ENCODE measurements around the gene SVIL.
"Not testable (repeated sequence)": the region's sequence is repeated elsewhere in the genome, so short reads cannot be mapped to it uniquely, and the experiment has no call there.

The SVIL gene

GRCh38 chr10:29541422-29542210 lies 93.2 kb downstream of the SVIL start:
- Histone ChIP-seq H3K4me3 (no peak overlapping the region), H3K9ac (ENCODE audit: insufficient read length) (no peak overlapping the region), H3K27ac (no peak overlapping the region), H3K9me3 (ENCODE audit: low read depth, low read length) (no peaks in the 10 kb centered on the region), H3K36me3 (ENCODE audit: insufficient read depth, low read length) (no peaks in the 10 kb centered on the region)
- DNase-seq (ENCODE audit: low read depth, low spot score) = no peak
- TF ChIP-seq POLR2AphosphoS5 (IDR thresholded peaks at IDR 0.05; ENCODE audit: borderline replicate concordance, low read depth, low read length) (no peak), FOXP2 (optimal IDR thresholded peaks at IDR 0.05; ENCODE audit: control extremely low read depth, extremely low read length, insufficient read depth) (no peak), EZH2 (IDR thresholded peaks at IDR 0.05) (no peak)

GRCh38 chr10:29540016-29540415 lies 94.8 kb downstream of the SVIL start:
- Histone ChIP-seq H3K9ac (ENCODE audit: insufficient read length) (no peak overlapping the region), H3K36me3 (ENCODE audit: insufficient read depth, low read length) (no peaks in the 10 kb centered on the region), H3K27ac (no peak overlapping the region), H3K4me3 (no peak overlapping the region), H3K9me3 (ENCODE audit: low read depth, low read length) (no peaks in the 10 kb centered on the region)
- TF ChIP-seq FOXP2 (optimal IDR thresholded peaks at IDR 0.05; ENCODE audit: control extremely low read depth, extremely low read length, insufficient read depth) = no peak
- no peak for TF ChIP-seq EZH2 (IDR thresholded peaks at IDR 0.05)
- no peak for TF ChIP-seq POLR2AphosphoS5 (IDR thresholded peaks at IDR 0.05; ENCODE audit: borderline replicate concordance, low read depth, low read length)
- no peak for DNase-seq (ENCODE audit: low read depth, low spot score)

GRCh38 chr10:29539412-29539811 lies 95.4 kb downstream of the SVIL start:
- Histone ChIP-seq H3K4me3 (no peak overlapping the region), H3K36me3 (ENCODE audit: insufficient read depth, low read length) (no peaks in the 10 kb centered on the region), H3K9me3 (ENCODE audit: low read depth, low read length) (no peaks in the 10 kb centered on the region), H3K27ac (no peak overlapping the region), H3K9ac (ENCODE audit: insufficient read length) (no peak overlapping the region)
- DNase-seq (ENCODE audit: low read depth, low spot score) = no peak
- no peak for TF ChIP-seq EZH2 (IDR thresholded peaks at IDR 0.05)
- no peak for TF ChIP-seq POLR2AphosphoS5 (IDR thresholded peaks at IDR 0.05; ENCODE audit: borderline replicate concordance, low read depth, low read length)
- no peak for TF ChIP-seq FOXP2 (optimal IDR thresholded peaks at IDR 0.05; ENCODE audit: control extremely low read depth, extremely low read length, insufficient read depth)

- DNase-seq (ENCODE audit: low read depth, low spot score) = no peak
- no peaks in the 10 kb centered on the region for H3K9me3 ChIP-seq (ENCODE audit: low read depth, low read length)
- H3K27ac ChIP-seq = no peak overlapping the region
- H3K9ac ChIP-seq (ENCODE audit: insufficient read length) = no peak overlapping the region
- TF ChIP-seq EZH2 (IDR thresholded peaks at IDR 0.05) (no peak), POLR2AphosphoS5 (IDR thresholded peaks at IDR 0.05; ENCODE audit: borderline replicate concordance, low read depth, low read length) (no peak), FOXP2 (optimal IDR thresholded peaks at IDR 0.05; ENCODE audit: control extremely low read depth, extremely low read length, insufficient read depth) (no peak)
- no peaks in the 10 kb centered on the region for H3K36me3 ChIP-seq (ENCODE audit: insufficient read depth, low read length)
- no peak overlapping the region for H3K4me3 ChIP-seq
Observed at GRCh38 chr10:29537799-29538198, 97.0 kb downstream of the SVIL start.

GRCh38 chr10:29536691-29537090 lies 98.1 kb downstream of the SVIL start:
- not testable (repeated sequence) for H3K4me3 ChIP-seq; H3K9me3 ChIP-seq (ENCODE audit: low read depth, low read length); H3K9ac ChIP-seq (ENCODE audit: insufficient read length); H3K36me3 ChIP-seq (ENCODE audit: insufficient read depth, low read length); DNase-seq (ENCODE audit: low read depth, low spot score); H3K27ac ChIP-seq

GRCh38 chr10:29535778-29536453 lies 98.9 kb downstream of the SVIL start:
- Histone ChIP-seq H3K4me3 (no peak overlapping the region), H3K9ac (ENCODE audit: insufficient read length) (no peak overlapping the region), H3K27ac (no peak overlapping the region), H3K36me3 (ENCODE audit: insufficient read depth, low read length) (no peaks in the 10 kb centered on the region), H3K9me3 (ENCODE audit: low read depth, low read length) (no peaks in the 10 kb centered on the region)
- TF ChIP-seq POLR2AphosphoS5 (IDR thresholded peaks at IDR 0.05; ENCODE audit: borderline replicate concordance, low read depth, low read length) = no peak
- no peak for TF ChIP-seq EZH2 (IDR thresholded peaks at IDR 0.05)
- DNase-seq (ENCODE audit: low read depth, low spot score) = no peak

GRCh38 chr10:29535012-29535777 lies 99.6 kb downstream of the SVIL start:
- no peak for DNase-seq (ENCODE audit: low read depth, low spot score)
- H3K9me3 ChIP-seq (ENCODE audit: low read depth, low read length) = no peaks in the 10 kb centered on the region
- H3K36me3 ChIP-seq (ENCODE audit: insufficient read depth, low read length) = no peaks in the 10 kb centered on the region
- no peak overlapping the region for H3K9ac ChIP-seq (ENCODE audit: insufficient read length)
- TF ChIP-seq POLR2AphosphoS5 (IDR thresholded peaks at IDR 0.05; ENCODE audit: borderline replicate concordance, low read depth, low read length) (no peak), EZH2 (IDR thresholded peaks at IDR 0.05) (no peak), FOXP2 (optimal IDR thresholded peaks at IDR 0.05; ENCODE audit: control extremely low read depth, extremely low read length, insufficient read depth) (no peak)
- H3K27ac ChIP-seq = no peak overlapping the region
- H3K4me3 ChIP-seq = no peak overlapping the region

GRCh38 chr10:29534590-29534989 lies 100.2 kb downstream of the SVIL start:
- Histone ChIP-seq H3K36me3 (ENCODE audit: insufficient read depth, low read length) (no peaks in the 10 kb centered on the region), H3K9me3 (ENCODE audit: low read depth, low read length) (no peaks in the 10 kb centered on the region), H3K9ac (ENCODE audit: insufficient read length) (no peak overlapping the region), H3K4me3 (no peak overlapping the region), H3K27ac (no peak overlapping the region)
- DNase-seq (ENCODE audit: low read depth, low spot score) = no peak
- TF ChIP-seq EZH2 (IDR thresholded peaks at IDR 0.05) (no peak), FOXP2 (optimal IDR thresholded peaks at IDR 0.05; ENCODE audit: control extremely low read depth, extremely low read length, insufficient read depth) (no peak), POLR2AphosphoS5 (IDR thresholded peaks at IDR 0.05; ENCODE audit: borderline replicate concordance, low read depth, low read length) (no peak)
